Peyer's patch (tissue), 4 donors: Measurements from ENCODE around the gene ANKRD53. TPM values are rescaled to one million over a fixed set of nuclear protein-coding genes. Genes with fewer than 3 reads are reported as not detected.
A peak's percentile ranks its signal among the peaks of the same experiment; 100 is the strongest.

ENCODE experiments used
- DNase-seq, 3 donors: peaks; one replicate each; pipeline ENCODE4 v3.0.0-alpha.2; 2017 to 2019
- H3K27ac ChIP-seq, 4 donors: fragments of 200-600 bp; sonication (generic); one replicate each; pipeline ENCODE4 v1.5.1; 2016 to 2019
- H3K27me3 ChIP-seq, 2 donors: fragments of 200-600 bp; sonication (generic); one replicate each; pipeline ENCODE4 v1.5.1; 2019
- H3K36me3 ChIP-seq, 3 donors: fragments of 200-600 bp; sonication (generic); one replicate each; pipeline ENCODE4 v1.5.1; 2016 to 2019
- H3K4me1 ChIP-seq, 4 donors: fragments of 200-600 bp; sonication (generic); one replicate each; pipeline ENCODE4 v1.5.1; 2016 to 2019
- H3K4me3 ChIP-seq, 4 donors: fragments of 200-600 bp; sonication (generic); 1 replicate in 3 of 4; 2 replicates in 1 of 4; pipeline ENCODE4 v1.5.1; 2016 to 2019; ENCODE audit warnings: mild to moderate bottlenecking in 1 of 4
- H3K9me3 ChIP-seq, 4 donors: fragments of 200-600 bp; sonication (generic); one replicate each; pipeline ENCODE4 v1.5.1; 2016 to 2019; ENCODE audit warnings: mild to moderate bottlenecking in 1 of 4
- POLR2A ChIP-seq, 2 donors: fragments of 450-650 bp; IDR thresholded peaks; one replicate each; pipeline ENCODE4 v1.5.1; 2017; ENCODE audit warnings: antibody characterized with exemption in 2 of 2, mild to moderate bottlenecking in 2 of 2, moderate library complexity in 2 of 2
- total RNA-seq, 4 donors: library from RNA; depleted of rRNA; stranded (reverse); fragments of >200 nt; gene quantifications; one replicate each; pipeline ENCODE4 v1.1.0, GENCODE V29; 2016
- TF ChIP-seq, protein P1 (sequence below), 6 experiments: fragments of 450-650 bp in 4 of 6; fragments of 200-600 bp in 2 of 6; sonication (generic) in 1 of 6; IDR thresholded peaks; one replicate each; pipeline ENCODE4 v1.5.1; 2017 to 2019; ENCODE audit warnings: antibody characterized with exemption in 6 of 6, mild to moderate bottlenecking in 3 of 6, moderate library complexity in 1 of 6

ANKRD53 gene
- total RNA-seq, 4 donors from 2014 or later = 3.5 TPM; not detected in 3

DNA sequence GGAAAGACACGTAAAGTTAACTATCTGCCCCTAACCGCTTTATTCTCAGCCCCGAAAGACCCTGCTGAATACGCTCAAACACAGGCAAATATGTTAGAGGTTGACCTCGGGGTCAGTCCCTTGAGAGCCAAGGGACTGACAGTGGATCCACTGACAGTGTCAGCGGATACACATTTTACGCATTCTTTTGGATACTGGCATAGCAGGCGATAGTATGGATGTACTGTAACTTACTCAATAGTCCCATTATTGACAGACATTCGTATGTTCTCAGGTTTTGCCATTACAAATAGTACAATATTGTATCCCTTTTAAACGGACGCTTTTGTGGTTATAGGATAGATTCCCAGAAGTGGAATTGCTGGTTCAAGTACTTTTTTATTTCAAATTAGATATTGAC lies 29.3 kb upstream of the ANKRD53 start:
- Histone ChIP-seq H3K9me3 (no peaks in the 10 kb centered on the region), H3K36me3 (no peaks in the 10 kb centered on the region), H3K27ac (no peak overlapping the region), H3K4me3 (no peak overlapping the region), H3K4me1 (no peaks in the 10 kb centered on the region), H3K27me3 (no peaks in the 10 kb centered on the region)
- DNase-seq = peak in 1 of 3 donors; percentile 7
- TF ChIP-seq POLR2A (IDR thresholded peaks at IDR 0.05) = no peak
- TF ChIP-seq, protein P1, sequence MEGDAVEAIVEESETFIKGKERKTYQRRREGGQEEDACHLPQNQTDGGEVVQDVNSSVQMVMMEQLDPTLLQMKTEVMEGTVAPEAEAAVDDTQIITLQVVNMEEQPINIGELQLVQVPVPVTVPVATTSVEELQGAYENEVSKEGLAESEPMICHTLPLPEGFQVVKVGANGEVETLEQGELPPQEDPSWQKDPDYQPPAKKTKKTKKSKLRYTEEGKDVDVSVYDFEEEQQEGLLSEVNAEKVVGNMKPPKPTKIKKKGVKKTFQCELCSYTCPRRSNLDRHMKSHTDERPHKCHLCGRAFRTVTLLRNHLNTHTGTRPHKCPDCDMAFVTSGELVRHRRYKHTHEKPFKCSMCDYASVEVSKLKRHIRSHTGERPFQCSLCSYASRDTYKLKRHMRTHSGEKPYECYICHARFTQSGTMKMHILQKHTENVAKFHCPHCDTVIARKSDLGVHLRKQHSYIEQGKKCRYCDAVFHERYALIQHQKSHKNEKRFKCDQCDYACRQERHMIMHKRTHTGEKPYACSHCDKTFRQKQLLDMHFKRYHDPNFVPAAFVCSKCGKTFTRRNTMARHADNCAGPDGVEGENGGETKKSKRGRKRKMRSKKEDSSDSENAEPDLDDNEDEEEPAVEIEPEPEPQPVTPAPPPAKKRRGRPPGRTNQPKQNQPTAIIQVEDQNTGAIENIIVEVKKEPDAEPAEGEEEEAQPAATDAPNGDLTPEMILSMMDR (IDR thresholded peaks at IDR 0.05) = no peak

DNA sequence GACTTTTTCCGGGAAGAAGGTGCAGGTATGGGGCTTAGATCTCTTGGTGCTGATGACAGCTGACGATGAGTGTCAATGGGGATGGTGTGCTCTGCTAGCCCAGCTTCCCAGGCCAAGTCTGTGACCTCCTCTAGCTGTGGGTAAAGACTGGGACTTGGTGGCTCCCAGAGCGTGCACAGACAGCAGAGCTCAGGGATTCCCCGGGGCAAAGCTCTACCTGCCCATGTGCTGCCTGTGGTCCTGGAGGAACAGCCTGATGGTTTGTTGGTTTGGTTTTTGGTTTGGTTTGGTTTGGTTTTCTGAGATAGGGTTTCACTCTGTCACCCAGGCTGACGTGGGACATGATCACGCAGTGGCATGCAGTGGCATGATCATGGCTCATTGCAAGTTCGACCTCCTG lies 23.5 kb upstream of the ANKRD53 start:
- Histone ChIP-seq H3K4me3 (no peak overlapping the region), H3K4me1 (no peaks in the 10 kb centered on the region), H3K27ac (no peak overlapping the region), H3K36me3 (no peaks in the 10 kb centered on the region), H3K9me3 (no peaks in the 10 kb centered on the region), H3K27me3 (no peaks in the 10 kb centered on the region)
- DNase-seq = peak in 2 of 3 donors; percentile 11 to 17
- TF ChIP-seq POLR2A (IDR thresholded peaks at IDR 0.05) = no peak
- TF ChIP-seq, protein P1 (IDR thresholded peaks at IDR 0.05) = no peak

DNA sequence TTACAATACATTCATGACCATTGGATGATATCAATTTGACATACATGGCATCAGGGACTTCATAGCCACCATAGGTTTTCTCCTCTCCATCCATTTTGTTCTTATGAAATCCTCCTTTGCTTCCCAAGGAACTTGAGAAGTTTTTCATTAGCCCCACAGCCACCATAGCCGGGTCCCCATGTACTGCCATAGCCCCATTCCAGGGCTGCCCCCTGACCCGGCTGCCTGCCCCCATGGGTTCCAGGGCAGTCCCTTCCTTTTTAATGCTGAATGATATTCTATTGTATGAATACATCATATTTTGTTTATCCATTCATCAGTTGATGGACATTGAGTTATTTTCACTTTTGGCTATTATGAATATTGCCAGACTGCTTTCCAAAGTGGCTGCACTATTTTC lies 22.3 kb upstream of the ANKRD53 start:
- H3K27me3 ChIP-seq = no peaks in the 10 kb centered on the region
- H3K36me3 ChIP-seq = no peaks in the 10 kb centered on the region
- H3K4me1 ChIP-seq = no peaks in the 10 kb centered on the region
- H3K9me3 ChIP-seq = no peaks in the 10 kb centered on the region
- H3K4me3 ChIP-seq = no peak overlapping the region
- H3K27ac ChIP-seq = no peak overlapping the region
- no peak for DNase-seq
- TF ChIP-seq, protein P1 (IDR thresholded peaks at IDR 0.05) = no peak

DNA sequence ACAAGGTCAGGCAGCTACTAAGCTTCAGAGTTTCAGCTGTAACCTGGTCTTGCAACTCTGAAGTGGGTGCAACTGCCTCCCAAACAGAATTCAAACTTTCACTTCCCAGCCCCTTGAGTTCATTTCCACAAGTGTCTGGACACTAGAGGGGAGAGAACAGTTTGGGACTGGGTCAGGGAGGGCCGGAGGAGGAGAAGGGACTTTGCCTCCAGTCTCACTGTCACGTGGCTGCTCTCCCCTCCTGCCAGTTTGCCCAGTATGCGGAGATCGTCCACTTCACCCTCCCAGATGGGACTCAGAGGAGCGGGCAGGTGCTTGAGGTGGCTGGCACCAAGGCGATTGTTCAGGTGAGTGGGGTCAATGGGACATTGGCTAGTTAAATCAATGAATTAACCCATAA lies 20.6 kb upstream of the ANKRD53 start:
- DNase-seq = peak in 1 of 3 donors; percentile 49
- Histone ChIP-seq H3K27me3 (no peaks in the 10 kb centered on the region), H3K4me1 (no peaks in the 10 kb centered on the region), H3K36me3 (no peaks in the 10 kb centered on the region), H3K9me3 (no peaks in the 10 kb centered on the region), H3K27ac (no peak overlapping the region), H3K4me3 (no peak overlapping the region)
- TF ChIP-seq, protein P1 (IDR thresholded peaks at IDR 0.05) = no peak
- TF ChIP-seq POLR2A (IDR thresholded peaks at IDR 0.05) = no peak

DNA sequence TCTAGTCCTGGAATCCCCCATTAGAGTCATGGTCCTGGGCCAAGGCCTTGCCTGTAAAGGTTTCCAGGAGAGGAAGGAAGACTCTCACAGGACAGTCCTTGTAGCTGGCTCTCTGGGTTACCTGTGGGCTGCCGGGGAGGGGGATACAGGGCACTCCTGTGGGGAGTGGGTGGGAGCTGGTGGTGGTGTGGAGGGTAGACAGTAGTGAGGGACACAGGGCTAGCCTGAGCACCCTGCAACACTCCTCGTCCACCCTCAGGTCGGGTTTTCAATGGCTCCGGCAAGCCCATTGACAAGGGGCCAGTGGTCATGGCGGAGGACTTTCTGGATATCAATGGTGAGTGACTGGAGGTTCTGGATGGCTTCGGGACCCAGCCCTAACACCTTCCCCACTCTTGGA lies 19.7 kb upstream of the ANKRD53 start:
- Histone ChIP-seq H3K4me3 (no peak overlapping the region), H3K27ac (no peak overlapping the region), H3K9me3 (no peaks in the 10 kb centered on the region), H3K36me3 (no peaks in the 10 kb centered on the region), H3K27me3 (no peaks in the 10 kb centered on the region), H3K4me1 (no peaks in the 10 kb centered on the region)
- no peak for DNase-seq
- TF ChIP-seq, protein P1 (IDR thresholded peaks at IDR 0.05) = no peak
- TF ChIP-seq POLR2A (IDR thresholded peaks at IDR 0.05) = no peak

DNA sequence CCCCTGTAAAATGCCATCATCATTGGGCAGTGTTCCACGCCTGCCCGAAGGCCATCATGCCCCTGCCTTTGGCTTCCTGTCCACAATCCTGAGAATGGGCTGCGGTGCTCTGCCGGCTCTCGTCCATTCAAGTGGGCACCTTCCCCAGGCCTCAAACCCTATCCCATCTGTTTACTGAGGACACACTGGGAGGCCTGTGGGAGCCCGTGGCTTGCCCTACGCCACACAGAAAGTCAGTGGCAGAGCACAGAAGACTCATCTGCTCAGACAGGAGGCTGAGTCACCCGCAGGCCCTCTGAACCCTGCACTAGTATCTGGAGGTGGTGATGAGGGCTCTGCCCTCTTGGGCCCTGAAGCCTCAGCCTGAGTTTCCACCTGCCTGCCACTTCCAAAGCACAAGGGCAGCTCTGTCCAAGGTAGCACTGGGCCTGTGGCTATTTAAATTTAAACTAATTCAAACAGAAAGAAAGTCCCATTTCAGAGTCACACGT lies 19.1 kb upstream of the ANKRD53 start:
- Histone ChIP-seq H3K9me3 (no peaks in the 10 kb centered on the region), H3K4me3 (no peak overlapping the region), H3K27ac (no peak overlapping the region), H3K36me3 (no peaks in the 10 kb centered on the region), H3K4me1 (no peaks in the 10 kb centered on the region), H3K27me3 (peaks cover 0 to 3% of the 10 kb centered on the region in 2 donors)
- TF ChIP-seq POLR2A (IDR thresholded peaks at IDR 0.05) = no peak
- TF ChIP-seq, protein P1 (IDR thresholded peaks at IDR 0.05) = no peak
- DNase-seq = no peak
